Activated CD4-positive, alpha-beta memory T cell treated with anti-CD3 and anti-CD28 coated beads, Interleukin-2, amount 10 ng/mL, durations not matched to agents 7 days and 5 days (primary cell): ENCODE data around the gene SLC35D1. TPM values are rescaled to one million over a fixed set of nuclear protein-coding genes. Genes with fewer than 3 reads are reported as not detected.

Experiments used
- CTCF ChIA-PET: fragments of 350-600 bp; sonication (Branson Sonifier 250); formaldehyde crosslinking; loops from one replicate; lab custom pipeline; 2021; ENCODE audit warnings: antibody characterized with exemption, inconsistent platforms; lab: Charles Lee
- POLR2A ChIA-PET: fragments of 350-600 bp; sonication (Branson Sonifier 250); formaldehyde crosslinking; loops from one replicate; lab custom pipeline; 2021; ENCODE audit warnings: antibody characterized with exemption; lab: Charles Lee
- DNase-seq: peaks from one replicate; pipeline ENCODE4 v3.0.0-alpha.2; 2020
- H3K27ac Mint-ChIP-seq: one replicate; pipeline ENCODE4 v1.8.0; 2021; ENCODE audit warnings: mild to moderate bottlenecking, mixed read lengths
- H3K27me3 Mint-ChIP-seq: one replicate; pipeline ENCODE4 v1.8.0; 2021; ENCODE audit warnings: mixed read lengths
- H3K36me3 Mint-ChIP-seq: one replicate; pipeline ENCODE4 v1.8.0; 2021; ENCODE audit warnings: low read depth, mixed read lengths
- H3K4me1 Mint-ChIP-seq: one replicate; pipeline ENCODE4 v1.8.0; 2021; ENCODE audit warnings: mixed read lengths
- H3K4me3 Mint-ChIP-seq: one replicate; pipeline ENCODE4 v1.8.0; 2021; ENCODE audit warnings: mild to moderate bottlenecking, mixed read lengths
- H3K9me3 Mint-ChIP-seq: one replicate; pipeline ENCODE4 v1.8.0; 2021; ENCODE audit warnings: mixed read lengths
- total RNA-seq, 2 experiments: library from RNA; stranded (reverse); gene quantifications; one replicate each; pipeline ENCODE4 v1.2.3, GENCODE V29; 2021

The SLC35D1 gene
- total RNA-seq, 2 experiments from 2014 or later, result 14.2 to 15.7 TPM

DNA sequence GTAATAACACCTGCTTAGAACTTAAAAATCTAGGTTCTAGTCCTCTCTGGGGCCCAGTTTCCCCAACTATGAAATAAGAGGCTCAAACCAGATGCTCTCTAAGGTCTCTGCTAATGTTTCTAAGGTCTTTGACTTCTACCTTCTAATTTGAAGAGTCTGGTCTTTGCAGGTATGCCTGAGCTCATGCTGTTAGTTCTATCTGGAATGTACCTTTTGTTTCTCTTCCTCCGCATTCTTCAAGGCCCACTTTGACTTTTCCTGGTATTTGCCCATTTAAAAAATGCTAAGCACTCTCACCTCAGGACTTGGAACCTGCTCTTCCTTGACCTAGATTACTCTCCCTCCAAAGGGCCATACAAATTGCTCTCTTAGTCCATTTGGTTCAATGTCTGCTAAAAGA is 13.5 kb downstream of the SLC35D1 start:
- ChIA-PET POLR2A (no interaction called here), CTCF (no interaction called here)
- Mint-ChIP-seq H3K4me1 (no peaks in the 10 kb centered on the region), H3K27me3 (no peaks in the 10 kb centered on the region), H3K36me3 (peaks cover 75% of the 10 kb centered on the region), H3K9me3 (peaks cover 7% of the 10 kb centered on the region), H3K4me3 (no peak overlapping the region), H3K27ac (no peak overlapping the region)
- DNase-seq, result no peak

DNA sequence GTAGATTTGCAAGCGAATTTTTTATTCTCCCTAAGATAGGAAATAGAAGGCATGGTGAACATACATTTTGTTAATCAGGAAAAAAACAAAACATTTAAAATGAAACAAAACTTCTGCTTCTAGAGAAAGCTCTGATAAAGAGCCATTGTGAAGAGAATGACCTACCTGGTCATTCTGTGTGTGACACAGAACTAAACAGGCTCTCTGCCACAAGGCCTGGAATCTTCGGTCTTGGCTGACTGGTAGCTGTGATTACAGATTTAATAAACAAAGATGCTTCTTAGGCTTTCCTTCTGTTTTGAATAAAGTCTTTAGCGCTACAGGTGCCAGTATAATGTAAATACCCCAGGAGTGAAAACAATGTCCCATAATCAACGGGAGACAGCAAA is 22.1 kb downstream of the SLC35D1 start:
- H3K36me3 Mint-ChIP-seq, result peaks cover 46% of the 10 kb centered on the region
- no peaks in the 10 kb centered on the region for H3K27me3 Mint-ChIP-seq
- H3K4me1 Mint-ChIP-seq, result no peaks in the 10 kb centered on the region
- H3K4me3 Mint-ChIP-seq, result no peak overlapping the region
- ChIA-PET CTCF (interaction anchor here (1.2 kb wide), 1 partner anchor 182 kb away, joined by 3 read pairs; no protein-coding TSS in a partner anchor), POLR2A (no interaction called here)
- peaks cover 10% of the 10 kb centered on the region for H3K9me3 Mint-ChIP-seq
- H3K27ac Mint-ChIP-seq, result no peak overlapping the region
- DNase-seq, result no peak

DNA sequence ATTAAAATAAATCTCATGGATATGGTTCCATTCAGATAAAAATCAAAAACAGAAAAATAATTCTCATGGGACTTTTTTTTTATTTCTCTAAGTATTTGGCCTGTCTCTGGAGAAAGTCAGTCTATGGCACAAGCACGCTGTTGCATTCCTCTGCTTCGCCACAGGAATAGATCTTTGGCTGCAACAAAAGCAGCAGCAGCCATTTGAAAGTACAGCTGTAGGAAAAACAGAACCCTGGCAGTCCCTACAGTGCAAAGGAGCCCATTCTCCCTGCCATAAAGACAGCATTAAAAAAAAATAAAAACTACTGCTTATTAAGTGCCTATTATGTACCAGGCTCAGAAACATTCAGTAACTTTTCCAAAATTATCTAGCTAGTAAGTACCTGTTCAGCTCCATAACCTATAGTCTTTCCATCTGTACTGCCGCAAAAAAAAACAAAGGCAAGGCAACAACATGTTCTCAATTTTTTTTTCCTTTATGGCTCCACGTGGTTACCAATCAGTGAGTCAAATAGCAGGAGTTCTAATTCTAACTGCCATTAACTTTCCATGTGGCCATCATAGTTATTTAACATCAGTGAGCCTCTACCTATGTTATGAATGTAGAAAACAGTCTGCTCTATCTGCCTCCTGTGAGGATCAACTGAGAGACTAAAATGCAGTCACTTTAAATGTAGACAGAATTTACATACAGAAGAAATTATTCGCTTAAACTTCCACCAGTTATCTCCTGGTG is 22.7 kb downstream of the SLC35D1 start:
- no peaks in the 10 kb centered on the region for H3K27me3 Mint-ChIP-seq
- POLR2A ChIA-PET, result no interaction called here
- CTCF ChIA-PET, result interaction anchor here (1.2 kb wide), 1 partner anchor 183 kb away, joined by 3 read pairs; no protein-coding TSS in a partner anchor

DNA sequence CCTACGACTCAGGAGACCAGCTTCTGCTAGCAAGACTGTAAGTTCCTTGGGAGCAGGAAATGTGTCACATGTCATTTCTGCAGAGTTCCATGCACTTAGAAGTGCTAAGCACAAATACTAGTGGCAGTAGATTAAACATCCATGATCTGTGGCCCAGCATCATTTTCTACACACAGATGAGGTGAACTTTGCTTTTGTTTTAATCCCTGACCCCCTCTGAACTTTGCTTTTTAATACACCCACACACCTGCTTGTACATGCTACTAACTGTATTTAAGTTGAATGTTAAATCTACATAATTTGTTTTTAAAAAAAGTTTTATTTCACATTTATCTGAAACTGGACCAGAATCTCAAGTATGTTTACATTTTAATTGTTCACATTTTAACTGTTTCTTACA is 24.5 kb downstream of the SLC35D1 start:
- H3K9me3 Mint-ChIP-seq, result no peaks in the 10 kb centered on the region
- no peak overlapping the region for H3K4me3 Mint-ChIP-seq
- POLR2A ChIA-PET, result no interaction called here
- no peaks in the 10 kb centered on the region for H3K27me3 Mint-ChIP-seq
- CTCF ChIA-PET, result interaction anchor here (0.7 kb wide), 1 partner anchor 241 kb away, joined by 3 read pairs; no protein-coding TSS in a partner anchor
- DNase-seq, result no peak
- H3K4me1 Mint-ChIP-seq, result no peaks in the 10 kb centered on the region
- H3K36me3 Mint-ChIP-seq, result peaks cover 40% of the 10 kb centered on the region
- no peak overlapping the region for H3K27ac Mint-ChIP-seq

More for the DNA sequence above, 22.7 kb downstream of the SLC35D1 start:
- DNase-seq, result no peak
- Mint-ChIP-seq H3K4me1 (no peaks in the 10 kb centered on the region), H3K27ac (no peak overlapping the region), H3K9me3 (peaks cover 4% of the 10 kb centered on the region), H3K4me3 (no peak overlapping the region), H3K36me3 (peaks cover 40% of the 10 kb centered on the region)

DNA sequence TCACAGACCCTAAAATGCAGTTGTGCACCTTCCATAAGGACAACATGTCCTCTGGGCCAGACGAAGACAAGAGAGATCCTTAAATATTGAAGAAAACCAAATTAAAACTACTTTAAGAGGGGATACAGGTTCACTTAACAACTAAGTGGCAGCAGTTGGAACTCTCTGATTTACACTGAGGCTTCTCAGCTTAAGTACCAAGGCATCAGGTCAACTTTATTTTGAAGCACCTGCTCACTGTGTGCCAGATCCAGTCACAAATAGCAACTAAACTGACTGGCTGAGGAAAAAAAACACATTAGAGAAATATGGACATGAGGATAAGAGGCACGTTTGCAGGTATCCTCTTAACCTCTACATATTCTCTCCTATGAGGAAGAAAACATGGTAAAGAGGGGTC is 33.2 kb downstream of the SLC35D1 start:
- no peaks in the 10 kb centered on the region for H3K27me3 Mint-ChIP-seq
- H3K36me3 Mint-ChIP-seq, result peaks cover 39% of the 10 kb centered on the region
- CTCF ChIA-PET, result no interaction called here
- POLR2A ChIA-PET, result no interaction called here
- H3K27ac Mint-ChIP-seq, result no peak overlapping the region
- no peak for DNase-seq
- no peak overlapping the region for H3K4me3 Mint-ChIP-seq
- H3K4me1 Mint-ChIP-seq, result no peaks in the 10 kb centered on the region
- no peaks in the 10 kb centered on the region for H3K9me3 Mint-ChIP-seq

DNA sequence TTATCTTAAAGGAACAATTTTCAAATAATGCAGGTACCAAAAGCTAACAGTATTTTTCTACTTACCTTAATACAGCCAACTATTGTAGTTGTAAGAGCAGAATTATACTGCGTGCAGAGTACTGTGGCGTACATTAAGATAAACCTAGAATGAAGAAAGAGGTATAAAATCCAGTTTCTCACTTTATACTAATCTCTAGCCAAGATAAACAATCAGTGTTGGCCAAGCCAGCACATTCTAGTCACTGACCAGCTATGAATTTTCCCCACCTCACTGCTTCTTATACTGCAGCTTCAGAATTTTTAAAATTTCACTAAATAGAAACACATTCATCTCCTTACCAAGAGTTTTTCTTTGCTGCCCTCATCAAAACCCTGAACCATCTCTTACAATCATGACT is 33.6 kb downstream of the SLC35D1 start:
- no peaks in the 10 kb centered on the region for H3K27me3 Mint-ChIP-seq
- H3K36me3 Mint-ChIP-seq, result peaks cover 38% of the 10 kb centered on the region
- ChIA-PET CTCF (no interaction called here), POLR2A (no interaction called here)
- no peaks in the 10 kb centered on the region for H3K4me1 Mint-ChIP-seq
- DNase-seq, result no peak
- H3K27ac Mint-ChIP-seq, result no peak overlapping the region
- no peak overlapping the region for H3K4me3 Mint-ChIP-seq
- H3K9me3 Mint-ChIP-seq, result no peaks in the 10 kb centered on the region

DNA sequence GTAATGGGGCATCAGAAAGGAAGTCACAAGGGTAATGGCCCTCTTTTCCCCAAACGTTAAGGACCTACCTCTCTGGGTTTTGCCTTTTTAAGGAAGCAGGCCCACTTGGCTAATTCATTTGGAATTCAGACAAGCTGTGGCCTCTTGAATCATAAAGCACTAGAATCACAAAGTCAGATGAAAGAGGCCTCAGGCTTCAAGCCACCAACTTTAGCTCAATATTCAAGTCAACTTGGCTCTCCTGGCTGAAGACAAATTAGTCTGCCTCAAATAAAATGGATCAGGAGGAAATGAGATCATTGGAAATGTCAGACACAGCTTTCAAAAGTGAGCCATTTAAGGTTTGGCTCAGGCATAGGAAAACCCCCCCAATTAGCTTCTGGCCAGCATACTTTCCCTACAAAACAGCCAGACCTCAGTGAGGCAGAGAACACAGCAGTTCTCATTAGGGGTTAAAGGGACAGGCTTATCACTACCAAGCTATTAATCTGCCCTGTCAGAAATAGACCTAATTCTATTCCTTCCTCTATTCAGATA is 34.3 kb downstream of the SLC35D1 start:
- Mint-ChIP-seq H3K27ac (no peak overlapping the region), H3K4me1 (no peaks in the 10 kb centered on the region), H3K4me3 (no peak overlapping the region), H3K36me3 (peaks cover 33% of the 10 kb centered on the region), H3K27me3 (no peaks in the 10 kb centered on the region), H3K9me3 (no peaks in the 10 kb centered on the region)
- DNase-seq, result no peak
- CTCF ChIA-PET, result no interaction called here
- POLR2A ChIA-PET, result no interaction called here

DNA sequence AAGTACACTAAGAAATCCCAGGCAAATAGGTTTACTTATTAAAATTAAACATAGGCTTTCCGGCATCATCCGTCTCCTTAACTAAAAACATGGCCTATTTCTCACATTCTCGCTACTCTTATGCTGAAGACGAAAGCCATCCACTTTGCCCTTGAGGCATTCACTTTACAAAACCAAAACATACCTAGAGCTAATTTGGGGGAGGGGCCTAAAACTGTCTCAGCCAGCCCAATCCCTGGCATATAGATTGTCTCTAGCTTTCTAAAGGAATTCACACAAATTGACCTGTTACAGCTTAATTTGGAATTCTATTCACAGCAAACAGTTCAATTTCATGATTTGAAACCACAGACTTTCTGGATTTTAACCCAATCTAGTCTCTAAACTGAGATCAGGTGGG is 34.8 kb downstream of the SLC35D1 start:
- H3K27ac Mint-ChIP-seq, result no peak overlapping the region
- CTCF ChIA-PET, result no interaction called here
- no peak overlapping the region for H3K4me3 Mint-ChIP-seq
- H3K4me1 Mint-ChIP-seq, result no peaks in the 10 kb centered on the region
- no peaks in the 10 kb centered on the region for H3K27me3 Mint-ChIP-seq
- H3K36me3 Mint-ChIP-seq, result peaks cover 32% of the 10 kb centered on the region
- POLR2A ChIA-PET, result no interaction called here
- no peak for DNase-seq
- H3K9me3 Mint-ChIP-seq, result no peaks in the 10 kb centered on the region

DNA sequence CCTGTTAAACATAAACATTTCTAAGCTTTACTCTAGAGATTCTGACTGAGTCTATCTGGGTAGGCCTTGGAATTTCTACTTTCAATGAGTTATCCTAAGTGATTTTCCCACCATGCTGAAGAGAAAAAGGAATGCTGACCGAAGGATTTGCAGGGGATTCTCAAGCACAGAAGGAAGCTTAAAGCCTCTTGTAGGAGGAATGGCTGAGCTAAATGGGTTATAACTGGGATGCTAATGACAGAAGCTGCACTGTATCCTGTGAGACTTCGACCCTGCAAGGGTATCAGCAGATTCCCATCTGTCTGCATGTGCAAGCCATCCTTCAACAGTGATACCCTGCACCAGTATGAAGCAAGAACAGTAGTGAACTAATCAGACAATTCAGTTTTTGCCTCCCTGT is 35.4 kb downstream of the SLC35D1 start:
- H3K4me1 Mint-ChIP-seq, result peaks cover under 1% of the 10 kb centered on the region
- H3K36me3 Mint-ChIP-seq, result peaks cover 33% of the 10 kb centered on the region
- POLR2A ChIA-PET, result no interaction called here
- no peak for DNase-seq
- CTCF ChIA-PET, result no interaction called here
- no peaks in the 10 kb centered on the region for H3K9me3 Mint-ChIP-seq
- no peaks in the 10 kb centered on the region for H3K27me3 Mint-ChIP-seq
- no peak overlapping the region for H3K27ac Mint-ChIP-seq
- H3K4me3 Mint-ChIP-seq, result no peak overlapping the region

DNA sequence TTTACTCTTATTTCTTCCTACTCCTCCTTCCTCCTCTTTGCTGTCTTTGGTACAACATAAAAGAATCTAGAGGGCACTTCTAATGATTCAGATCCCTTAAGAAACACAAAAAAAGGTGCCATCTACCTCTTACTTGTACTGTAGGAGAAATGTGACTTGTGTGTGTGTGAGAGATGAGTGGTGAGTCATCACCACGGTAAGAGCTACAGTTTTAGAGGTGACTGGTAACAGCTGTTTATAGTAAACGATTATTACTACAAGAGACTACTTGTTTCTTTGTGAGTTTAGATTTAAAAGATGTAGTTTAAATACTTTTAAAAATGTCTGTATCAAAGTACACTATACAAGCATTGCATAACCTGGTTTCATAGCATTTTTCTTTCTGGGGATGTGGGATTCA is 40.4 kb downstream of the SLC35D1 start:
- CTCF ChIA-PET, result interaction anchor here (1.2 to 1.7 kb wide), 2 partner anchors 17 to 754 kb away, joined by 3 to 6 read pairs; no protein-coding TSS in a partner anchor
- no peak overlapping the region for H3K27ac Mint-ChIP-seq

DNA sequence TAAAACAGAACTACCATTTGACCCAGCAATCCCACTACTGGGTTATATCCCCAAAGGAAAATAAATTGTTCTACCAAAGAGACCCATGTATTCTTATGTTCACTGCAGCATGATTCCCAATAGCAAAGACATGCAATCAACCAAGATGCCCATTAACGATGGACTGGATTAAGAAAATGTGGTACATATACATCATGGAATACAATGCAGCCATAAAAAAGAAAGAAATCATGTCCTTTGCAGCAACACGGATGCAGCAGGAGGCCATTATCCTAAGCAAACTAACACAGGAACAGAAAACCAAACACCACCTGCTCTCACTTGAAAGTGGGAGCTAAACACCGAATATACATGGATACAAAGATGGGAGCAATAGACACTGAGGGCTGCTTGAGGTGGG is 44.2 kb downstream of the SLC35D1 start:
- no peaks in the 10 kb centered on the region for H3K9me3 Mint-ChIP-seq
- CTCF ChIA-PET, result interaction anchor here (1.1 kb wide), 1 partner anchor 491 kb away, joined by 3 read pairs; no protein-coding TSS in a partner anchor

More for the DNA sequence above, 40.4 kb downstream of the SLC35D1 start:
- H3K4me3 Mint-ChIP-seq, result no peak overlapping the region
- no peaks in the 10 kb centered on the region for H3K9me3 Mint-ChIP-seq
- H3K36me3 Mint-ChIP-seq, result peaks cover 39% of the 10 kb centered on the region
- POLR2A ChIA-PET, result interaction anchor here (1.0 kb wide), 1 partner anchor 40 kb away, joined by 3 read pairs; the partner anchor contains the start of gene SLC35D1
- H3K27me3 Mint-ChIP-seq, result no peaks in the 10 kb centered on the region
- peaks cover 2% of the 10 kb centered on the region for H3K4me1 Mint-ChIP-seq
- no peak for DNase-seq

DNA sequence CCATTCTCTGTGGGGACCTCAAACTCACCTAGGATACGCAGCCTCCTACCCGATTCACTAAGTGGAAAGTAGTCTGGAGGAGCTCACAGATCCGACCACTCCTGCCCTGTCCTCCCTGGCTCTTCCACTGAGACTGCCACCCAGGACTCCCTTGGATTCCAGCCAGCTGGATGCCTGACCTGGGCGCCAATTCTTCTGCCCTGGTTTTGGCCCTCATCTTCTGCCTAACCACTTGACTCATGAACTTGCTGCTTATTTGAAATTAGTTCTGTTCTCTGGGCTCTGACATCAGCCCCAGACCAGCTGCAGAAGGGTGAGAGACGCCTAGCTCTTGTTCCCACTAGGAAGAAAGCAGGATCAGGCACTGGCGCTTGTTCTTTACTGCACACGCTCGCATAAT is 48.9 kb downstream of the SLC35D1 start:
- H3K27ac Mint-ChIP-seq, result no peak overlapping the region
- no peaks in the 10 kb centered on the region for H3K9me3 Mint-ChIP-seq
- H3K4me3 Mint-ChIP-seq, result no peak overlapping the region
- peaks cover 41% of the 10 kb centered on the region for H3K36me3 Mint-ChIP-seq
- ChIA-PET CTCF (interaction anchor here (1.3 to 1.4 kb wide), 2 partner anchors 9 to 209 kb away, joined by 4 to 9 read pairs; no protein-coding TSS in a partner anchor), POLR2A (no interaction called here)
- no peak for DNase-seq
- H3K27me3 Mint-ChIP-seq, result no peaks in the 10 kb centered on the region
- peaks cover 3% of the 10 kb centered on the region for H3K4me1 Mint-ChIP-seq

More for the DNA sequence above, 44.2 kb downstream of the SLC35D1 start:
- H3K4me3 Mint-ChIP-seq, result no peak overlapping the region
- peaks cover 2% of the 10 kb centered on the region for H3K4me1 Mint-ChIP-seq
- no peak overlapping the region for H3K27ac Mint-ChIP-seq
- DNase-seq, result no peak
- H3K27me3 Mint-ChIP-seq, result no peaks in the 10 kb centered on the region
- peaks cover 41% of the 10 kb centered on the region for H3K36me3 Mint-ChIP-seq
- POLR2A ChIA-PET, result no interaction called here

DNA sequence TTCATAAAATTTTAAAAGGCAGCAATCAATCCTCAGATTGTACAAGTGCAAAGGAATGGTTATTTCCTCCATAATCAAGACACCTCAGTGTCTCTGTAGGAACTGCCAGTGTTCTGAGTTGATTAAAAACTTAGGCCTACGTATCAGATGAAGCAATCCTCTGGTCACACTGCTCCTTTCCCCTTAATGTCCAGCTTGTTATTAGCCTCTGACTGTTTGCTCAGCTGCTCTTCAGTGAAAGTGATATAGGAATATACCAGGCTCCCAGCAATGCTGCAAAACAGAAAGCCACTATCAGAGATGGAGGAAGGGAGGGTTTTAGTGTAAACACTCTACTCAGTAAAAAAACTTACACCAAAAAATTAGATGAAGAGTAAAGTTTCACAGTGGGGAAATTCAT is 49.8 kb downstream of the SLC35D1 start:
- no peak for DNase-seq
- POLR2A ChIA-PET, result no interaction called here
- Mint-ChIP-seq H3K9me3 (no peaks in the 10 kb centered on the region), H3K4me1 (peaks cover 4% of the 10 kb centered on the region), H3K4me3 (no peak overlapping the region), H3K27ac (no peak overlapping the region), H3K36me3 (peaks cover 33% of the 10 kb centered on the region), H3K27me3 (no peaks in the 10 kb centered on the region)
- CTCF ChIA-PET, result interaction anchor here (1.3 to 3.0 kb wide), 3 partner anchors 8 to 210 kb away, joined by 4 to 11 read pairs (median 9); no protein-coding TSS in a partner anchor
